Measurements from ENCODE around the gene FBXO10.
A peak's percentile ranks its signal among the peaks of the same experiment; 100 is the strongest.
"Not testable (repeated sequence)": the region's sequence is repeated elsewhere in the genome, so short reads cannot be mapped to it uniquely, and the experiment has no call there.

Gene FBXO10

DNA sequence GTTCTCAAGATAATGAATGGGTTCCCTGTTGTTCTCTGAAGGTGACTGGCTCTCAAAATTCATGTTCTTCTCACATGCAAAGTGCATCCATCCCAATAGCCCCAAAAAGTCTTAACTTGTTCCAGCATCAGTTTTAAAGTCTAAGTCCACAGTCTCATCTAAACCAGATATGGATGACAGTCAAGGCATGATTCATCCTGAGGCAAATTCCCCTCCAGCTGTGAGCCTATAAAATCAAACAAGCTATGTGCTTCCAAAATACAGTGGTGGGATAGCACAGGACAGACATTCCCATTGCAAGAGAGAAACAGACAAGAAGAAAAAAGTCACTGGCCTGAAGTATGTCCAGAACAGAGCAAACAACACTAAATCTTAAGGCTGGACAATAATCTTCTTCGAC lies 25.4 kb downstream of the FBXO10 start:
- no peak for DNase-seq (ENCODE audit: low read depth)

- DNase-seq (ENCODE audit: low read depth): no peak
These were observed 26.7 kb downstream of the FBXO10 start for GRCh38 chr9:37549527-37549926.

- DNase-seq (ENCODE audit: low read depth): no peak
These were observed 28.8 kb downstream of the FBXO10 start for GRCh38 chr9:37547328-37547878.

- DNase-seq (ENCODE audit: low read depth): no peak
These were observed 32.7 kb downstream of the FBXO10 start for GRCh38 chr9:37543468-37543867.

- DNase-seq (ENCODE audit: low read depth): no peak
These were observed 33.3 kb downstream of the FBXO10 start for GRCh38 chr9:37542895-37543294.

GRCh38 chr9:37542488-37542887 lies 33.7 kb downstream of the FBXO10 start:
- no peak for DNase-seq (ENCODE audit: low read depth)

DNA sequence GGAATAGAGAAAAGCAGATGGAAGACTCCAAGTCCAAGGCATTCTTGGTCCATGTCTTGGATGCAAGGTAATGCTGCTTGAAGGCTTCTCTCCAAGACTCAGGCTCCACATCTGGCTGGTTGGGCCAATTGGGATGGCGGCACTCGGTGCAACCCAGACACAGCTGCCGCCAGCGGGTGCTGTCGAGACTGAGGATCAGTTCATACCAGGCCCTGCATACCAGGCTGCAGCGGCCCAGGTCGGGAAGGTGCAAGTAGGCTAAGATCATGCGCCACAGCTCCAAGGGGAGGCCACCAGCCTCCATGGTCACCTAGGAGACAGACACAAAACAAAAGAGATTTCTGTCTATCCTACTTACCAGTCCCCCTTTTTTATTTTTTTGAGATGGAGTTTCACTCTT lies 34.7 kb downstream of the FBXO10 start:
- no peak for DNase-seq (ENCODE audit: low read depth)

DNA sequence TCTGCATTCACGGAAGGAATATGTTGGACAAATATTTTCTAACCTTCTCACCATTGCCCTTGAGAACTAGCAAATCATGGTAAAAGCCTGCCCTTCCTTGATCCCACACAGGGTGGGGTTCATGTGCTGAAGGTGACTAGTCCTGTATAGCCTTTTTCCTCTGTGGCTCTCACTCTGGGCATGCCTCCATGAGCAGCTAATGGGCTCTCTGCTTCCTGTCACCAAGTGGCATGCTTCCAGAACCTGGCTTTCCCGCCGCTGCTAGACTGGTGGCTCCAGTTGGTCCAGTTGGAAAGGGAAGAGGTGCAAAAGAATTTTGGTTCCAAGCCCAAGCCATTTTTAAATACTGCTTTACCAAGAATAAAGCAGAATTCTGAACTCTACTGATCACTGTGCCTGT lies 35.5 kb downstream of the FBXO10 start:
- no peak for DNase-seq (ENCODE audit: low read depth)

DNA sequence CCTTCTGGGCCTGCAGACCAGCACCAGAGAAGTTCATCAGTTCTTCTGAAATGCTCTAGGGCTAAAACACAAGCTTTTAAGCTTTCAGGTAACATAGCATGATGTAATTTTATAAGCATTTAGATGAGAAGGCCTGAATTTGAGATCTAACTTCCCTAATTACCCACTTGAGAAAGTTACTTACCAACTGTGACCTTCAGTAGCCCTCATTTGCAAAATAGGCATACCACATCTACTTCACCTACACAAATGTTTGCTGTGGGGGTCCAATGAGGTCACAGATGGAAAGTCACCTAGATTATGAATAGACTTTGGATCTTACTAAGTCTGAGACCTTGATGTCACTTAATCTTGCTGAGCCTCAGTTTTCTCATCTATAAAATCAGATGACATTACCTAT lies 36.5 kb downstream of the FBXO10 start:
- DNase-seq (ENCODE audit: low read depth): no peak

GRCh38 chr9:37538099-37538498 lies 38.1 kb downstream of the FBXO10 start:
- no peak for DNase-seq (ENCODE audit: low read depth)

DNA sequence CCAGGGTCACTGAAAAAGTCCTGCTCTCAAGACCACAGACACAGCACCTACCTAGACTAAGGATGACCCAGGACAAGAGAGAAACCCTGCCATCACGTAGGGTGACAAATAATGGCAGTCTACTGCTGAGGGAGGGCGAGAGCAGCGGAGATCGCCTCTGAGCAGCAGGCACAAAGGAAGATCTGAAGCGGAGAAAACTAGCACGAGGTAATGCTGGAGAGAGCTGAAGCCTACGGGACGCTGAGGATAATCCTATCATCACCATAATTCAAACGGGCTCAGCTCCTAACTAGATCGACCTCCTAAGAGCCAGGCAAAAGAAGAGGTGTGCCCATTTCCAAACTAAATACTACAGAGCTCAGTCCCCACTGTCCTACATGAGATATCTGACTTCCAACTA lies 41.3 kb downstream of the FBXO10 start:
- DNase-seq (ENCODE audit: low read depth): no peak

DNA sequence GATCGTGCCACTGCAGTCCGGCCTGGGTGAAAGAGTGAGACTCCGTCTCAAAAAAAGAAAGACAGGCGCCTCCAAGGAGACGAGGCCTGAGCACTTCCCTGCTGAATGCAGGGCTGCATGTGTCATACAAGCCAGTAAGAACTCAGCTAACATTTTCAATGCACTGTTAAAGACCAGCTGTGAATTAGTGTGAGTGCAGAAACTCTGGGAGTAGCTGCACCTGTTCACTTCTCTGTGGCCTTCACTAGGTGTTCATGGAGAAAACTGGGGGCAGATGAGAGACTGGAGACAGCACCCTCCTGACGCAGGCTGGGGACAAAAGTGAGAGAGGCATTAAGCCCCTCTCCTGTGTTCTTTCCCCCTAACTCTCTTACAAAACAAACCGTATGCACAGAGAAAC lies 41.8 kb downstream of the FBXO10 start:
- DNase-seq (ENCODE audit: low read depth): no peak

- no peak for DNase-seq (ENCODE audit: low read depth)
These were observed 44.5 kb downstream of the FBXO10 start for GRCh38 chr9:37531699-37532098.

DNA sequence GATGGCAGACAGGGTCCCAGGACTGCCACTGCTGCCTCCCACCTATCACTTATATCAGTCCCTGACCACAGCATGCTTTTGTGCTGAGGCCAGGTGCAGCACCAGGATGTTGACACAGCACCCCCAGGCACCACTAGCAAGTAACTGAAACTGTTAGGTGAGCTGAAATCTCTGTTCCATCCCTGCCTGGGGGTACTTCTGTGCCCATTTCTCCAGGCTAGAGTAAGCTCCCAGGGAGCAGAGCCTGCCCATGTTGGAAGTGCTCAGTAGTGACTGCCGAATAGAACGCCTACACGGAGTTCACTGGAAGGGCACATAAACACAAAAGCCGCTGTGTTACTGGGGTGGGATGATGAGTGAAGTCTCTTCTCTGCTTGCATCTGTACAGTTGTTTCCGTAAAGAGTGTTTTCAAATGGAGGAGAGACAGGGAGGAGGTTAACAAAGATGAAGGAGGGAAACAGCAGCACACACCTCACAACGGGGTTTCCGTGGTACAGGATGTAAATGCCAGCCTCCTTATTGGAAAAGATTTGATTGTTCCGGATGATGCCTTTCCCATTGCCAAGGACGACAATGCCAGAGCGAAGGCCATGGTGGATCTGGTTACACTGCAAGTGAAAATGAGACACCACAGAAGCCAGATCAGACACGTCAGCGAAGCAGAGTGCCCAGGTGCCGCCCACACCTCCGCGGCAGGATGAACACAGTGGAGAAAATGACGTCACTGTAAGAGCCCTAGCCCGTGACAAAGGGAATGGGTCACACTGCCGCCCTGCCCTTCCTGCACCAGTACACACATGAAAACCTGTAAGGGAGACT lies 47.3 kb downstream of the FBXO10 start:
- DNase-seq (ENCODE audit: low read depth): peak; percentile 66

DNA sequence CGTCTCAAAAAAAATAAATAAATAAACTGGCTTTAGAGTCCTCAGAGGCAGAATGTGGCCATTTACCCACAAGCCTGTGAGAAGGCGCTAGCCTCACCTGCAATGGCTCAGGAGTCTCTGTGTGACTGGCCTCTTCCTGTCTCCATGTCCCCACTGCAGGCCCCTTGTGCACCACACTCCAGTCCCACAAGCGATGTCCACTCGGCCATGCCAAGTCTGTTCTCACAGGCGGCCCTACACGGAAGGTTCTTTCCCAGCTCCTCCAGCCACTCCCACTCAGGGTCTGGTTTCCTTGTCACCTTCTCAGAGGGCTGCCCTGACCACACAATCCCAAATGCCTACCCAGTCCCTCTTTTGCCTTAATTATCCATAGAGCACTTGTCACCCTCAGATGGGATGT lies 52.3 kb downstream of the FBXO10 start:
- no peak for DNase-seq (ENCODE audit: low read depth)

GRCh38 chr9:37522971-37523370 lies 53.2 kb downstream of the FBXO10 start:
- no peak for DNase-seq (ENCODE audit: low read depth)

DNA sequence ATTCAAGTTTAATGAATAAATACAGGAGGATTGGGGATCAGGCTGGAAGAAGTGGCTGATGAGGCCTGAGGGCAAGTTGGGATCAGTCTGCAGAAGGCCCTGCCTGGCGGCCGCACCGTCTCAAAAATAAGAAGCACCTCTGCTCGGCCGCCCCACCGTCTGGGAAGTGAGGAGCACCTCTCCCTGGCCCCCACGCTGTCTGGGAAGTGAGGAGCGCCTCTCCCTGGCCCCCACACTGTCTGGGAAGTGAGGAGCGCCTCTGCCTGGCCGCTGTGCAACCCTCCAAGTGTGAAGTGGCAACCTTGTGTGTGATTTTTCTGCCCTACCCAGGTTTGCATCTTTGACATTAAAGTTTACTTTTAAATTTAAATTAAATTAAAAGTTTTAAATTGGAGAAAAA lies 55.1 kb downstream of the FBXO10 start:
- no peak for DNase-seq (ENCODE audit: low read depth)

- DNase-seq (ENCODE audit: low read depth): no peak
These were observed 55.5 kb downstream of the FBXO10 start for GRCh38 chr9:37520641-37521040.

GRCh38 chr9:37517923-37518322 lies 58.3 kb downstream of the FBXO10 start:
- DNase-seq (ENCODE audit: low read depth): no peak

- DNase-seq (ENCODE audit: low read depth): no peak
These were observed 60.4 kb downstream of the FBXO10 start for GRCh38 chr9:37515620-37516258.

GRCh38 chr9:37514999-37515398 lies 61.2 kb downstream of the FBXO10 start:
- no peak for DNase-seq (ENCODE audit: low read depth)

GRCh38 chr9:37514415-37514814 lies 61.8 kb downstream of the FBXO10 start:
- DNase-seq (ENCODE audit: low read depth): not testable (repeated sequence)

DNA sequence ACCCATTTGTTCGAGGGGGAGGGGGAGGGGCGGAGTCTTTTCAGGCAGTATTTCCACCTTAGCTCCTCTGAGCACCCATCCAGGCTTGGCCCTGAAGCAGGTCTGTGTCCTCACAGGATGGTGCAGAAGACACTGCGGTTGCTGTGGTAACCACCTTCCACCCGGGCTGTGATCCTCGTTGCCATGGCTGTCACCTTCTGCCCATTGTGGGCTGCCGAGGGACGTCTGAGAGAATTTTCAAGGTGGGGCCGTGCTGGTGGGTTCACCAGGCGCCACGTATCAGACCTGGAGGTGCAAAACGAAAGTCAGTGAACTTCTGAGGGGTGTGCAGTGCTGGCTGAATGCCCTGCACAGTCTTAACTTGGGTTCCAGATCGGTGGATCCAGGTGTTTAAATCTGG lies 63.7 kb downstream of the FBXO10 start:
- no peak for DNase-seq (ENCODE audit: low read depth)

Measured in activated T-cell treated with anti-CD3 and anti-CD28 coated beads for 48 hours (primary cell).